BLaER1 treated with 17β-estradiol and CSF1 and Interleukin-3, amounts not matched to agents 10 nM and 100 nM (cell line): ENCODE results near the gene APCDD1.

Experiments
- H3K27ac ChIP-seq, 11 experiments: shearing (Covaris generic); formaldehyde crosslinking; 2 replicates each; pipeline ENCODE4 v1.8.1; 2022
- H3K27me3 ChIP-seq, 11 experiments: shearing (Covaris generic); formaldehyde crosslinking; 2 replicates each; pipeline ENCODE4 v1.8.1; 2022
- H3K36me3 ChIP-seq, 11 experiments: shearing (Covaris generic); formaldehyde crosslinking; 2 replicates each; pipeline ENCODE4 v1.8.1; 2022
- H3K4me1 ChIP-seq, 10 experiments: shearing (Covaris generic); formaldehyde crosslinking; 2 replicates each; pipeline ENCODE4 v1.8.1; 2022
- H3K4me2 ChIP-seq, 11 experiments: shearing (Covaris generic); formaldehyde crosslinking; 2 replicates each; pipeline ENCODE4 v1.8.1; 2022
- H3K4me3 ChIP-seq, 10 experiments: shearing (Covaris generic); formaldehyde crosslinking; 2 replicates each; pipeline ENCODE4 v1.8.1; 2022
- H3K9ac ChIP-seq, 11 experiments: shearing (Covaris generic); formaldehyde crosslinking; 2 replicates each; pipeline ENCODE4 v1.8.1; 2022
- H3K9me3 ChIP-seq, 11 experiments: shearing (Covaris generic); formaldehyde crosslinking; replicated peaks in 1 of 11; 2 replicates each; pipeline ENCODE4 v1.8.1; 2022
- H4K20me1 ChIP-seq, 11 experiments: shearing (Covaris generic); formaldehyde crosslinking; 2 replicates each; pipeline ENCODE4 v1.8.1; 2022
- Cebpa-rat ChIP-seq, 11 experiments: shearing (Covaris generic); IDR thresholded peaks; 2 replicates each; pipeline ENCODE4 v1.8.1; 2022

APCDD1 gene

DNA sequence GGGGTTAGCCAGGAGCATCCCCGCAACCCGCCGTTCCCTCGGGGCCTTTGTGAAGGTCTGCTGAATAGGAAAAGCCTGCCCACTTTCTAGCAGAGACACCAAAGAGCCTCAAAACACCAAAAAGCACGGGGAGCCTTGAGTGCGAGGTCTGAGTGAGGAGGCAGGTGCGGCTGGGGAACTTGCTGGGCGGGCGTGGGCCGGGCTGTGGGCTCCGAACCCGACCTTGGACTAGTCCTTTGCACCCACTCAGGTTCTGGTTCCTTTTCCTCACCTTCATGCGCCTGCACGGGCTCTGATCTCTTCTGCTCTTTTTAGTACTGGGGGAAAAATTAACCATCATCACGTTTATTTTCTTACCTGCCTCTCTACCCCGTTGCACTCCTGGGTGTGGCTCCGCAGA, 19.9 kb downstream of the APCDD1 start:
- 0 out of 22 replicates have a peak, but pooled peaks cover 0 to 5% (median 0%) of the 10 kb centered on the region in 11 experiments for H3K9me3 ChIP-seq
- H3K4me3 ChIP-seq = no peak overlapping the region
- peak overlapping the region; percentile 78 to 96 (median 90); a peak in 18 of 22 replicates for H3K4me2 ChIP-seq
- H3K36me3 ChIP-seq = no peaks in the 10 kb centered on the region
- H3K27ac ChIP-seq = no peak overlapping the region
- H3K27me3 ChIP-seq = peaks cover 0 to 13% (median 0%) of the 10 kb centered on the region in 11 experiments; a peak in 3 of 22 replicates
- TF ChIP-seq Cebpa-rat (IDR thresholded peaks at IDR 0.05) = no peak
- peaks cover 50 to 69% (median 52%) of the 10 kb centered on the region in 10 experiments for H3K4me1 ChIP-seq
- no peaks in the 10 kb centered on the region for H4K20me1 ChIP-seq
- no peak overlapping the region for H3K9ac ChIP-seq

DNA sequence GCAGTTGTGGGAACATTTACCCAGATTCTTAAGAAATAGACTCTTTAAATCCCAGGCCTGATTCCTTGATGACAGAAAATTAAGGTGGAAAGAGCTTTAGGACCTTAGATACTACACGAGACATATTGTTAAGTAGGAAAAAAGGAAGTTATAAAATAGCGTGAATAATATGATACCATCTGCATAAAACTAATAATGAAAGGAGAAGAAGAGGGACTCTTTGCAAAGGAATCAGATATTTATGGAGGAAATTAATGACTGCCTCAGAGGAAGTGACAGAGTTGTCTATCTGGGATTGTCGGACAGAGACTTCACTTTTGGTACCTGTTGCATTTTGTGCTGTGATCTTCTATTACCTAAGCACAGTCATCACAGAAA, 20.8 kb downstream of the APCDD1 start:
- no peak for TF ChIP-seq Cebpa-rat (IDR thresholded peaks at IDR 0.05)
- peak overlapping the region in 3 of 11 experiments; percentile 34 to 57 (median 52); a peak in 3 of 22 replicates for H3K9ac ChIP-seq
- H3K4me2 ChIP-seq = peak overlapping the region; percentile 78 to 96 (median 90)
- peak overlapping the region in 7 of 10 experiments; percentile 19 to 48 (median 38); a peak in 8 of 20 replicates for H3K4me3 ChIP-seq
- no peaks in the 10 kb centered on the region for H4K20me1 ChIP-seq
- H3K36me3 ChIP-seq = no peaks in the 10 kb centered on the region
- peak overlapping the region in 7 of 11 experiments; percentile 31 to 73 (median 42); a peak in 12 of 22 replicates for H3K27ac ChIP-seq
- 0 out of 22 replicates have a peak, but pooled peaks cover 0 to 5% (median 0%) of the 10 kb centered on the region in 11 experiments for H3K9me3 ChIP-seq
- peaks cover 0 to 13% (median 0%) of the 10 kb centered on the region in 11 experiments; a peak in 3 of 22 replicates for H3K27me3 ChIP-seq
- peaks cover 59 to 78% (median 62%) of the 10 kb centered on the region in 10 experiments for H3K4me1 ChIP-seq

DNA sequence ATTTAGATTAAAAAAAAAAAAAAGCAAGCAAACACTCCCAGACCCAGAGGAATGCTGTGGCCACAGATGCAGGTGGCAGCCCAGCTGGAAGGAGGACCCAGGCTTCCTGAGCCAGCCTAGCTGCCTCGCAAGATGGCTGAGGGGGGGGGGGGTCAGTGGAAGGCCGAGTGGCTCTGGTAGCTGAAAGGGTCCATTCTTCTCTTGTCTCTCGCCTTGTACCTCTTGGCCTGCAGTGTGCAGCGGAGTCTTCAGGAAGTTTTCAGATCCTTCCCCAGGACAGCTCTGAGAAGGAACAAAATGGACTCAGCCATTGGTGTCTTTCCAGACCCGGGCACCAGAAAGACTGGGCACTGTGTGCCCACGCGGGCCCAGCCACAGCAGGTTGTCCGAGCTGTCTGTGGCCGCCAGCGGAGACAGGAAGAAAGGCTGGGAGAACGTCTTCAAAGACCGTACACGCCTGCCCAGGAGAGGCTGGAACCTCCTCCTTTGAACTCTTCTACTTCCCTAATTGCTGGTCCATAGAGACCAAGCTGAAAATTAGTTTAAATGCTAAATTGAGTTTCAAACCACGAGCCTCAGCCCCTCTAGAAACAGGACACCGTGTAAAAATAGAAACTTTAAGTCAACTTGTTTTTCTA, 21.3 kb downstream of the APCDD1 start:
- Histone ChIP-seq H3K4me2 (peak overlapping the region; percentile 78 to 96 (median 90)), H3K4me1 (peaks cover 64 to 83% (median 67%) of the 10 kb centered on the region in 10 experiments), H3K4me3 (peak overlapping the region; percentile 19 to 48 (median 36); a peak in 14 of 20 replicates), H3K27ac (peak overlapping the region; percentile 9 to 73 (median 42); a peak in 20 of 22 replicates), H3K27me3 (peaks cover 0 to 13% (median 0%) of the 10 kb centered on the region in 11 experiments; a peak in 3 of 22 replicates), H3K36me3 (no peaks in the 10 kb centered on the region), H3K9ac (peak overlapping the region in 9 of 11 experiments; percentile 10 to 60 (median 35); a peak in 11 of 22 replicates), H3K9me3 (0 out of 22 replicates have a peak, but pooled peaks cover 0 to 5% (median 0%) of the 10 kb centered on the region in 11 experiments), H4K20me1 (no peaks in the 10 kb centered on the region)
- no peak for TF ChIP-seq Cebpa-rat (IDR thresholded peaks at IDR 0.05)

DNA sequence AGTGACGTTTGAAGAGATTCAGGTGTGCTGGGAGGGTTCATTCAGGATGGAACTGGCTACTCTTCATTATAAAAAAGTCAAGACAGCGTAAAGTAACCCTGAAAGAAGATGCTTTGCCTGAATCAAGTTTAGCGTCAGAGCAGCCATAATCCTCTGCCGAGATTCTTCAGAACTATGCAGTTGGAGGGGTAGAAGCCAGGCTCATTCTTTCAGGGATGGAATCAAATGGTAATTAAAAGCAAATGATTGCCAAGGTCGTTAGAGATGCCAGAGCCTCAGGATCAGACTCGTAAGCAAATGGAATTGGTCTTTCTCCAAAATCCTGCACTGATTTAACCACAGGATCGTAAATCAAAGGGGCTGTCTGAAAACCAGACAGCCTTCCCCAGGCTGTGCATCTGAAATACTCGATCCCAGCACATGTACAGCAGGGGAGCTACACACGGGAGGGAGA, 21.9 kb downstream of the APCDD1 start:
- no peaks in the 10 kb centered on the region for H3K36me3 ChIP-seq
- peaks cover 0 to 13% (median 0%) of the 10 kb centered on the region in 11 experiments; a peak in 3 of 22 replicates for H3K27me3 ChIP-seq
- H3K27ac ChIP-seq = peak overlapping the region in 7 of 11 experiments; percentile 37 to 73 (median 58); a peak in 14 of 22 replicates
- no peaks in the 10 kb centered on the region for H4K20me1 ChIP-seq
- H3K9ac ChIP-seq = peak overlapping the region in 8 of 11 experiments; percentile 3 to 60 (median 34); a peak in 10 of 22 replicates
- H3K4me1 ChIP-seq = peaks cover 69 to 83% (median 72%) of the 10 kb centered on the region in 10 experiments
- no peak for TF ChIP-seq Cebpa-rat (IDR thresholded peaks at IDR 0.05)
- H3K4me3 ChIP-seq = peak overlapping the region in 7 of 10 experiments; percentile 28 to 48 (median 37); a peak in 9 of 20 replicates
- H3K4me2 ChIP-seq = peak overlapping the region; percentile 78 to 96 (median 90)
- H3K9me3 ChIP-seq = 0 out of 22 replicates have a peak, but pooled peaks cover 0 to 5% (median 0%) of the 10 kb centered on the region in 11 experiments

DNA sequence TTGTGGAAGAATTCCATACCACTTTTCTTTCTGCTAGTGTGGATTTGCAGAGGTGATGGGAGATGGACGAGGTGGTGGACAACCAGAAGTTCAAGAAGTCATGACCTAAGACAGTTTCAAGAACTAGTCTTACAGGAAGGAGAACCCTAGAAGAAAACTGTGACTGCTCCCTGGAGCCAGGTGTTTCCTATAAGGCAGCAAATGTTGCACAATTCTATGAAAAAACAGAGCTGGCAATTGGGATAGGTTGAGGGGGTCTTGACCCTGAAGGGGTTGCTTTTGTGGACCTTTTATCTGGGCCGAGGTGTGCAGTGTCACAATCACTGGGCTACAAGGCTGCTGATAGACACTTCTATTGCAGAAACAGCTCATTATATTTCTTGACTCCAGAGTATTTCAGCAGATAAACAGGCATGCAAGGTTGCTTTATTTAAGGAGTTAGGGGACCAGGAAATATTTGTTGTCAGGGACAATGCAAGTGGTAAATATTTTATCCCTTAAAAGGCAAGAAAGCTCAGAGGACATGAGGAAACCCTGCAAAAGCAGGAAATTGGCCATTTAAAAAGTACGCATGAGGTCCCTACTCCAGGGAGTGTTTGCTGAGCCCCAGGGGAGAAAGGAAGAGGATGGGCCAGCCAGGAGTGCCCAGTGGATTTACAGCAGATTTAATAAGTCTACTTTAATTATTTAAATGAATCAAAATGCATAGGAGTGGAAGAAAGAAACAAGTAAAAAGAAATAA, 22.9 kb downstream of the APCDD1 start:
- Histone ChIP-seq H3K9me3 (0 out of 22 replicates have a peak, but pooled peaks cover 0 to 5% (median 0%) of the 10 kb centered on the region in 11 experiments), H3K27me3 (peaks cover 0 to 13% (median 0%) of the 10 kb centered on the region in 11 experiments; a peak in 3 of 22 replicates), H3K4me1 (peaks cover 78 to 92% (median 82%) of the 10 kb centered on the region in 10 experiments), H4K20me1 (no peaks in the 10 kb centered on the region), H3K27ac (peak overlapping the region in 7 of 11 experiments; percentile 42 to 73 (median 58); a peak in 14 of 22 replicates), H3K4me3 (peak overlapping the region in 4 of 10 experiments; percentile 5 to 48 (median 19); a peak in 4 of 20 replicates), H3K4me2 (peak overlapping the region; percentile 78 to 96 (median 90)), H3K36me3 (no peaks in the 10 kb centered on the region), H3K9ac (peak overlapping the region in 5 of 11 experiments; percentile 20 to 60 (median 42); a peak in 8 of 22 replicates)
- TF ChIP-seq Cebpa-rat (IDR thresholded peaks at IDR 0.05) = peak in 8 of 11 experiments; percentile 48 to 90 (median 67); a peak in 13 of 22 replicates

DNA sequence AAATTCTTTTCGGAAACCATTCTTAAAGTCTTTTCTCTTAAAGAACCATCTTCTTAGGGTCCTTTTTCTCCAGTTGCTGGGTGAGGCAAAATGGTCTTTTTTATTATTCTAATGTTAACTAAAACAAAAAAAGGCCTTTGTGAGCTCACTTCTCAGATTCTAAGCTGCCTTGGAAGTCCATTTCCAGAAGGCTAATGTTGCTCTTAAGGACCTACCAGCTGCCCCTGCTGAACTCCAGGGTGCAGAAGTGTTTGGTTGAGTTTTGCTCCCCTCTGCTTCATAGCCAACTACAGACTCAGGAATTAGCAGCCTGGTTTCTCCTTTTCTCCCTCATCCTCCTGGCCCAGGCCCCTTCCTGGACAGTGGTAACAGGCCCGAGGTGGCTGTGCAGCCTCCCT, 23.4 kb downstream of the APCDD1 start:
- Histone ChIP-seq H3K9ac (peak overlapping the region in 6 of 11 experiments; percentile 5 to 52 (median 35); a peak in 6 of 22 replicates), H3K4me3 (no peak overlapping the region; a peak in 2 of 20 replicates), H3K4me2 (peak overlapping the region; percentile 78 to 96 (median 90))

DNA sequence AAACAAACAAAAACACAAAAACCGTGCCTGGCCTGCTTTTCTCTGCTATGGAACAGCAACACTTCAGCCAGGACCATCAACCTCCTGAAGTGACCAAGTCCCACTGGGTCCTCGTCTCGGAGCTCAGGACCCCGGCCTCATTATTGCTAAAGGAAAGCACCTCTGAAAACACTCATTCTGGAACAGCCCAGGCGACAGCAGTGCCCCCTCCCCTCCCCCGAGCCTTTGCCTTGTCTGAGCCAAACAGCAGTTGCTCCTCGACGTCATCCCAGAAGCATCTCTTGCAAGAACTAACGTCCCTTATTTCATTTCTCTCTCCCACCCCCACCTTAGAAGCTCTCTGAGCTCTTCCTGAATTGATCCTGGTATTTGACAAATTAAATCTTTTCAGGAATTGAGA, 27.4 kb downstream of the APCDD1 start:
- 0 out of 22 replicates have a peak, but pooled peaks cover 0 to 5% (median 0%) of the 10 kb centered on the region in 11 experiments for H3K9me3 ChIP-seq
- peak overlapping the region; percentile 76 to 98 (median 87) for H3K4me2 ChIP-seq
- peaks cover 78 to 99% (median 89%) of the 10 kb centered on the region in 10 experiments for H3K4me1 ChIP-seq
- H3K36me3 ChIP-seq = no peaks in the 10 kb centered on the region; a peak in 2 of 22 replicates
- H4K20me1 ChIP-seq = no peaks in the 10 kb centered on the region
- H3K27me3 ChIP-seq = peaks cover 0 to 5% (median 0%) of the 10 kb centered on the region in 11 experiments; a peak in 2 of 22 replicates
- H3K9ac ChIP-seq = no peak overlapping the region
- TF ChIP-seq Cebpa-rat (IDR thresholded peaks at IDR 0.05) = no peak
- H3K4me3 ChIP-seq = no peak overlapping the region
- peak overlapping the region in 7 of 11 experiments; percentile 10 to 75 (median 69); a peak in 10 of 22 replicates for H3K27ac ChIP-seq

More for the DNA sequence above, 23.4 kb downstream of the APCDD1 start:
- H3K9me3 ChIP-seq = 0 out of 22 replicates have a peak, but pooled peaks cover 0 to 5% (median 0%) of the 10 kb centered on the region in 11 experiments
- peak overlapping the region in 7 of 11 experiments; percentile 42 to 73 (median 58); a peak in 15 of 22 replicates for H3K27ac ChIP-seq
- peaks cover 0 to 13% (median 0%) of the 10 kb centered on the region in 11 experiments; a peak in 3 of 22 replicates for H3K27me3 ChIP-seq
- H4K20me1 ChIP-seq = no peaks in the 10 kb centered on the region
- TF ChIP-seq Cebpa-rat (IDR thresholded peaks at IDR 0.05) = no peak
- H3K36me3 ChIP-seq = no peaks in the 10 kb centered on the region
- H3K4me1 ChIP-seq = peaks cover 84 to 97% (median 87%) of the 10 kb centered on the region in 10 experiments
